ENCODE results near the gene DNASE1L1.

Gene DNASE1L1

GRCh38 chrX:154419688-154420401 is 10.8 kb upstream of the DNASE1L1 start:
- DNase-seq (ENCODE audit: low read depth in 2 of 2), result no peak
- TF ChIP-seq CTCF (IDR thresholded peaks at IDR 0.05; ENCODE audit: low read depth, low read length), result no peak

GRCh38 chrX:154419189-154419588 is 10.1 kb upstream of the DNASE1L1 start:
- H3K4me3 ChIP-seq (replicated peaks in 1 of 2; ENCODE audit: low read depth in 2 of 2, low read length in 2 of 2), result no peak overlapping the region
- no peak for TF ChIP-seq CTCF (IDR thresholded peaks at IDR 0.05; ENCODE audit: low read depth, low read length)
- DNase-seq (ENCODE audit: low read depth in 2 of 2), result no peak

More at GRCh38 chrX:154419688-154420401, 10.8 kb upstream of the DNASE1L1 start:
- no peak overlapping the region for H3K4me3 ChIP-seq (replicated peaks in 1 of 2; ENCODE audit: low read depth in 2 of 2, low read length in 2 of 2)

GRCh38 chrX:154417157-154417556 is 8.1 kb upstream of the DNASE1L1 start:
- no peak for TF ChIP-seq CTCF (IDR thresholded peaks at IDR 0.05; ENCODE audit: low read depth, low read length)

GRCh38 chrX:154413142-154413541 is 4.1 kb upstream of the DNASE1L1 start:
- no peak overlapping the region for H3K4me3 ChIP-seq (replicated peaks in 1 of 2; ENCODE audit: low read depth in 2 of 2, low read length in 2 of 2)
- no peak for TF ChIP-seq CTCF (IDR thresholded peaks at IDR 0.05; ENCODE audit: low read depth, low read length)
- DNase-seq (ENCODE audit: low read depth in 2 of 2), result no peak

More at GRCh38 chrX:154417157-154417556, 8.1 kb upstream of the DNASE1L1 start:
- no peak for DNase-seq (ENCODE audit: low read depth in 2 of 2)
- no peak overlapping the region for H3K4me3 ChIP-seq (replicated peaks in 1 of 2; ENCODE audit: low read depth in 2 of 2, low read length in 2 of 2)

- TF ChIP-seq CTCF (IDR thresholded peaks at IDR 0.05; ENCODE audit: low read depth, low read length), result no peak
- peak overlapping the region; percentile 50 to 68 for H3K4me3 ChIP-seq (replicated peaks in 1 of 2; ENCODE audit: low read depth in 2 of 2, low read length in 2 of 2)
- DNase-seq (ENCODE audit: low read depth in 2 of 2), result peak; percentile 13 to 17
These were observed 3.4 kb upstream of the DNASE1L1 start for GRCh38 chrX:154412468-154412867.

GRCh38 chrX:154411981-154412340 is 2.9 kb upstream of the DNASE1L1 start:
- TF ChIP-seq CTCF (IDR thresholded peaks at IDR 0.05; ENCODE audit: low read depth, low read length), result no peak
- DNase-seq (ENCODE audit: low read depth in 2 of 2), result peak; percentile 52 to 53
- peak overlapping the region; percentile 50 to 68 for H3K4me3 ChIP-seq (replicated peaks in 1 of 2; ENCODE audit: low read depth in 2 of 2, low read length in 2 of 2)

Data from cardiac fibroblast (primary cell).